Activated T-cell treated with anti-CD3 and anti-CD28 coated beads, Interleukin-2, amount 50 U/mL, for 1 hour (primary cell): ENCODE measurements around the gene ARHGAP45.
A peak's percentile ranks its signal among the peaks of the same experiment; 100 is the strongest.

Source experiments
- DNase-seq: peaks from one replicate; pipeline ENCODE4 v3.0.0-alpha.2; 2020

Gene ARHGAP45

DNA sequence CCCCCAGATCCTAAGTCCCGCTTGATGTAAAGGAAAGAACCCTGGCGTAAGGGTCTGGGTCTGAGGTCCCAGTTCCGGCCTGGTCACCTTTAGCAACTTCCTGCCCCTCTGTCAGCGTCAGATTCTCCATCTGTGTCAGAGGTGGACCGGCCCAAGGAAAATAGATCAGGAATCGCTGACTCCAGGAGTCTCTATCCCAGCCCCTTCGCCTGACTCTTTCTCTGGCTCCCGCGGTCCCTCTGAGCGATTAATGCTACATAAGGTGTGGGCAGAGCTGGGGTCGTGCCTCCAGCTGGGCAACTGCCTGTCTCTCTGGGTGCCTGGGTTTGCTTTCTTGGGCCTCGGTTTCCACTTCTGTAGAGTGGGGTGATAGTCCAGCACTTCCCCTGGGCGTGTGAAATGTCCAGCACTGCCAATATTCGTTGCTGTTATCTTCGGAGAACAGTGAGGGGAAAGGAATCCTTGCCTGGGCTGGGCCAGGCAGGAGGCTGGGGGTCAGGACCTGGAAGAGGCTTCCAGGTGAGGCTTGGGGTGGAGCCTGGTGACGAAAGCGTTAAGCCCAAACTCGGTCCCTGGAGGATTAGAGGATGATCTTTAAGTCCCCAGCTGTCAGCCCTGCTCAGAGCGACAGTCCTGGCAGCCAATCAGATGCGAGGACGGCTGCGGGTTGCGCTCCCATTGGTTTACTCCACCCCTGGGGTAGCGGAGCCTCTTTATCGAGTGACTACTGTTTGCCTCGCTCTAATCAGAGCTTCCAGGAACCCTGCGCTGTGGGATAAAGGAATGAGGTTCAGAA is 26.3 kb upstream of the ARHGAP45 start:
- peak; percentile 87 for DNase-seq

- no peak for DNase-seq
Observed at GRCh38 chr19:1041272-1041834, 25.6 kb upstream of the ARHGAP45 start.

DNA sequence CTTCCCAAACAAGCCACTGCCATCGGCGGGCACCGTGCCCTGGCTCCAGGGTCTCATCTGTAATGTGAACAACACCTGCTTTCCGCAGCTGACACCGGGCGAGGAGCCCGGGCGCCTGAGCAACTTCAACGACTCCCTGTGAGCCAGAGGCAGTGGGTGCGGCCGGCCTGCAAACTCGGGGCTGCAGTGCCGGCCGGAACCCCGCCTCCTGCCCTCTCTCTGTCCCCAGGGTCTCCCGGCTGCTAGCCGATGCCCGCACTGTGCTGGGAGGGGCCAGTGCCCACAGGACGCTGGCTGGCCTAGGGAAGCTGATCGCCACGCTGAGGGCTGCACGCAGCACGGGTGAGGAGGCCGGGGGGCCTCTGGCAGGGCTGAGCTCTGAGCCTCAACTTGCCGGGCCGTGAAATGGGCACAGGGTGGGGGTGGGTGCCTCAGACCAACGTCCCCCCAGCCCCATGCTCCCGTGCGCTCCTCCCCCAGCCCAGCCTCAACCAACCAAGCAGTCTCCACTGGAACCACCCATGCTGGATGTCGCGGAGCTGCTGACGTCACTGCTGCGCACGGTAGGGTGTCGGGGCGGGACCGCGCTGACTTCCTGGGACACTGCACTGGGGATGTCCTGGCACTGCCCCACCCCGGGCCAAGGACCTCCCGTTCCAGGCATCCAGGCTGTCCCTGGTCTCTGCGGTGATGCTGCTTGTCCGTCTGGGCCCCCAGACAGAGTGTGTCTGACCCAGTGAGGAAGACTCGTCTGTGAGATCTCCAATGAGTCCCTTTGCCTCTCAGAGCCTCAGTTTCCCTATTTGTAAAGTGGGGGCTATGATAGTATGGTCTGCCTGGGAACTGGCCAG is 24.9 kb upstream of the ARHGAP45 start:
- no peak for DNase-seq

DNA sequence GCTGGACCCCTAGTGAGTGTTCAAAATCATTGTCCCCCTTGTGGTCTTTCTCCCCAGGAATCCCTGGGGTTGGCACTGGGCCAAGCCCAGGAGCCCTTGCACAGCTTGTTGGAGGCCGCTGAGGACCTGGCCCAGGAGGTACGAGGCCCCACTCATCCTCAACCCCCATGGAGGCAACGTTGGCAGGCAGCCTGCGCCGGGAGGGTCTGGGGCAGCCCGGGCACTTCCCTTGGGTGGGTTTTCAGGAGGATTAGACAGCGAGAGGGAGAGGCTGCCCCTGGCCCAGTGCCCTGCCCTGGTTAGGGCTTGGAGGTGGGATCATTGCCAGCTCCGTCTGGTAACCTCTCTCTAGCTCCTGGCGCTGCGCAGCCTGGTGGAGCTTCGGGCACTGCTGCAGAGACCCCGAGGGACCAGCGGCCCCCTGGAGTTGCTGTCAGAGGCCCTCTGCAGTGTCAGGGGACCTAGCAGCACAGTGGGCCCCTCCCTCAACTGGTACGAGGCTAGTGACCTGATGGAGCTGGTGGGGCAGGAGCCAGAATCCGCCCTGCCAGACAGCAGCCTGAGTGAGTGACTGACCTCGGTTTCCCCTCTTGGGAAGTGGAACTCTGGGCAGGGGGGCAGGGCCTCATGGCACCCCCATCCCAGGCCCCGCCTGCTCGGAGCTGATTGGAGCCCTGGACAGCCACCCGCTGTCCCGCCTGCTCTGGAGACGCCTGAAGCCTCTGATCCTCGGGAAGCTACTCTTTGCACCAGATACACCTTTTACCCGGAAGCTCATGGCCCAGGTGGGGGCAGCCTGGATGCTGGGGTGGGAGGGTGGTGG is 24.1 kb upstream of the ARHGAP45 start:
- DNase-seq: no peak

DNA sequence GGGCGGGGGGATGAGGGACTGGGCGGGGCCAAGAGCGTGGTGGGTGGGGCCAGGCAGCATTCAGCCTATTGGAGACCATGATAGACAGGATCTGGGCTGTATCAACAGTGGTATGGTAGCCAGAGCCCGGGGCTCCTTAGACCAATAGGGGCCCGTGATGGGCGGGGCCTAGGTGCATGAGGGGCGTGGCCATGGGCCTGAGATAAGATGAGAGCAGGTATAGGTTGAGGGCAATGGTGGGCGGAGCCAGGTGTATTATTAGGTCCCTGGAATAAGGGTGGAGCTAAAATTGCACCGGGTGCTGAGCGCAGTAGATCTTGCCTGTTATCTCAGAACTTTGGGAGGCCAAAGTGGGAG is 21.7 kb upstream of the ARHGAP45 start:
- DNase-seq: peak; percentile 76

- no peak for DNase-seq
Observed at GRCh38 chr19:1046117-1046626, 20.8 kb upstream of the ARHGAP45 start.

GRCh38 chr19:1046836-1047695 is 19.9 kb upstream of the ARHGAP45 start:
- DNase-seq: no peak

DNA sequence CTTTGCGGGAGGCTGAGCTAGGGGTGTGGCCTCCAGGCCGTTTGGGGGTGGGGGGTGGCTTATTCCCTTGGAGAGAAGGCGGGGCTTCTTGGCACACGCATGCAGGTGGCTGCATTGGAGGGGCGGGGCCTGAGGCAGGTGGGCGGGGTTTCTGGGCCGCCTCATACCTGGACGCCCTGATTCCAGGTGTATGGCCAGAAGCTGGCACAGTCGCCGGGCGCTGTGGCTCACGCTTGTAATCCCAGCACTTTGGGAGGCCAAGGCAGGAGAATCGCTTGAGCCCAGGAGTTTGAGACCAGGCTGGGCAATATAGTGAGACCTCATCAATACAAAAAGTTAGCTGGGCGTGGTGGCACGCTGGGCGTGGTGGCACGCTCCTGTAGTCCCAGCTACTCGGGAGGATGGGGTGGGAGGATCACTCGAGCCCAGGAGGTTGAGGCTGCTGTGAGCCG is 19.2 kb upstream of the ARHGAP45 start:
- no peak for DNase-seq

DNA sequence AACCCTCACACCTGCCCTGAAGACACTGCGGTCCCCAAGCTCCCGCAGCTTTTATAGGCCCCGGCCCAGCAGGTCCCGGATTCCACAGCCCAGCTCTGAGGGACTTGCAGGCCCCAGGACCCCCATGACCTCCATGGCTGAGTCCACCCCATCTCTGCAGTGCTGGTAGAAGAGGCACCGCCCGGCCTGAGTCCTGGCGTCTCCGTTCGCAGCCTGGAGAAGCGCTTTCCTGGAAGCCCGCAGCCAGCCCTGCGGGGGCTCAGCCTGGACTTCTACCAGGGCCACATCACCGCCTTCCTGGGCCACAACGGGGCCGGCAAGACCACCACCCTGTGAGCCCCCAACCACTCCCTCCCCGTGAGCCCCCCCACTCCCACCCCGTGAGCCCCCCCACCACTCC is 17.9 kb upstream of the ARHGAP45 start:
- DNase-seq: no peak

- no peak for DNase-seq
Observed at GRCh38 chr19:1049800-1050199, 17.2 kb upstream of the ARHGAP45 start.

DNA sequence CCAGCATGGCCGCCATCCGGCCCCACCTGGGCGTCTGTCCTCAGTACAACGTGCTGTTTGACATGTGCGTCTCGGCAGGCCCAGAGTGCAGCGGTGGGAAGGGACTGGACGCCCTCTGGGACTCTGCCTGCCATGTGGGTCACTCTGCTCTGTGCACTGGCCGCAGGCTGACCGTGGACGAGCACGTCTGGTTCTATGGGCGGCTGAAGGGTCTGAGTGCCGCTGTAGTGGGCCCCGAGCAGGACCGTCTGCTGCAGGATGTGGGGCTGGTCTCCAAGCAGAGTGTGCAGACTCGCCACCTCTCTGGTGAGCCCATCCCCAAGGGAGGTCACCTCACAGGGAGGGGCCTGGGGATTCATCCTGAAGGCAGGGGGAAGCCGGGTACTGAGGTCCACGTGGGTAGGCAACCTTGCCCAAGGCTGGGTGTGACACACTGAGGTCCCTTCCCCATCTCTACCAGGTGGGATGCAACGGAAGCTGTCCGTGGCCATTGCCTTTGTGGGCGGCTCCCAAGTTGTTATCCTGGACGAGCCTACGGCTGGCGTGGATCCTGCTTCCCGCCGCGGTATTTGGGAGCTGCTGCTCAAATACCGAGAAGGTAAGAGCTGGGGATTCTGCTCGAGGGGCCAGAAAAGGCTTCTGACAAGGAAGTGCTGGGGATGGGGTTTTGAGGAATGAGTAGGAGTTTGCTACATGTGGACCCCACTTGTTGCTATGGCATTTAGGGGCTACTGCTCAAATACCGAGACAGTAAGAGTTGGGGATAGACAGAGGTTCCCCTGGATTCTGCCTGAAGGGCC is 15.8 kb upstream of the ARHGAP45 start:
- no peak for DNase-seq

DNA sequence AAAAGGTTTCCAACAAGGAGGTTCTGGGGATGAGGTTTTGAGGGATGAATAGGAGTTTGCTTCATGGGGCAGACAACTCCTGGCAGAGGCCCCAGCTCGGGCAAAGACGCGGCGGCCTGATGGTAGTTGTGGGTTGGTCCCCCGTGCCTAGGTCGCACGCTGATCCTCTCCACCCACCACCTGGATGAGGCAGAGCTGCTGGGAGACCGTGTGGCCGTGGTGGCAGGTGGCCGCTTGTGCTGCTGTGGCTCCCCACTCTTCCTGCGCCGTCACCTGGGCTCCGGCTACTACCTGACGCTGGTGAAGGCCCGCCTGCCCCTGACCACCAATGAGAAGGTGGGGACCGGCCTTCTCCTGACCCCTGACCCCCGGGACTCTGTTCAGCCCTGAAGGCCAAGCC is 15.2 kb upstream of the ARHGAP45 start:
- no peak for DNase-seq

DNA sequence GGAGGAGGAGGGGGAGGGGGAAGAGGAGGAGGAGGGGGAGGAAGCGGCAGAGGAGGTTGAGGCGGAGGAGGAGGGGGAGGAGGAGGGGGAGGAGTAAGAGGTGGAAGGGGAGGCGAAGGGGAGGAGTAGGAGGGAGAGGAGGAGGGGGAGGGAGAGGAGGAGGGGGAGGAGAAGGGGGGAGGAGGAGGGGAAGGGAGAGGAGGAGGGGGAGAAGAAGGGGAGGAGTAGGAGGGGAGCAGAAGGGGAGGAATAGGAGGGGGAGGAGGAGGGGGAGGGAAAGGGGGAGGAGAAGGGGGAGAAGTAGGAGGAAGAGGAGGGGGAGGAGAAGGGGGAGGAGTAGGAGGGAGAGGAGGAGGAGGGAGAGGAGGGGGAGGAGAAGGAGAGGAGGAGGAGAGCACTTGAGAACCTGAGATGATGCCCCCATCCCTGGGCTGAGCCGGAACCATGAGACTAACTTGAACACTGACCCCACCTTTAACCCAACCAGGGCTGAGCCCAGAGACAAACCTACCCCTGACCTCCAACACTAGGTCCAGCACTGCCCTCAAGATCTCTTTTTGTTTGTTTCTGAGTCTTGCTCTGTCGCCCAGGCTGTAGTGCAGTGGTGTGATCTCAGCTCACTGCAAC is 14.5 kb upstream of the ARHGAP45 start:
- no peak for DNase-seq

DNA sequence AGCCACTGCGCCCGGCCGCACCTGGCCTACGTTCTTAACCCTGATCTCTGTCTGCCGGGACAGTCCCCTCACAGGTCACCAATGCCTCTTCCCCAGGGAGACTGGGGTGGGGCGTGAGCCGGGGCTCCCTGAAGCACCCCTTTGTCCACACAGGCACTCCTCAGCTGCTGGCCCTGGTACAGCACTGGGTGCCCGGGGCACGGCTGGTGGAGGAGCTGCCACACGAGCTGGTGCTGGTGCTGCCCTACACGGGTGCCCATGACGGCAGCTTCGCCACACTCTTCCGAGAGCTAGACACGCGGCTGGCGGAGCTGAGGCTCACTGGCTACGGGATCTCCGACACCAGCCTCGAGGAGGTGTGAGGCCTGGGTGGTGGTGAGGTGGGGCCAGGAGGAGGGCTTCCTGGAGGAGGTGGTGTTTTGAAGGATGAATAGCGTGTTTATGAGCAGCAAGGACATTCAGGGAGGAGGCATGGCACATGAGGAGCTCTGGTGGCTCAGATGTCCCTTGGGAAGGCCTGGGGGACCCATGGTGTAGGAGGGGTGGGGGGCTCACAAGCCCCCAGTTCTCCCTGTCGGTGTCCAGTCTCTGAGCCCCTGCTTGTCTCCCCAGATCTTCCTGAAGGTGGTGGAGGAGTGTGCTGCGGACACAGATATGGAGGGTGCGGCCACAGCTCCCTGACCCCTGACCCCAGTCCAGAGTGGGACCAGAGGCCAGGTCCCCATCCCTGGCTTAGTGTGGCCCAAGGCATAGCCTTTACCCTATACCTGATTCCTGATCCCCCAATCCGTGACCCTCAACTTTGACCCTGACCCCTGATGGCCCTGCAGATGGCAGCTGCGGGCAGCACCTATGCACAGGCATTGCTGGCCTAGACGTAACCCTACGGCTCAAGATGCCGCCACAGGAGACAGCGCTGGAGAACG is 13.5 kb upstream of the ARHGAP45 start:
- no peak for DNase-seq

GRCh38 chr19:1054102-1055027 is 12.6 kb upstream of the ARHGAP45 start:
- DNase-seq: no peak

DNA sequence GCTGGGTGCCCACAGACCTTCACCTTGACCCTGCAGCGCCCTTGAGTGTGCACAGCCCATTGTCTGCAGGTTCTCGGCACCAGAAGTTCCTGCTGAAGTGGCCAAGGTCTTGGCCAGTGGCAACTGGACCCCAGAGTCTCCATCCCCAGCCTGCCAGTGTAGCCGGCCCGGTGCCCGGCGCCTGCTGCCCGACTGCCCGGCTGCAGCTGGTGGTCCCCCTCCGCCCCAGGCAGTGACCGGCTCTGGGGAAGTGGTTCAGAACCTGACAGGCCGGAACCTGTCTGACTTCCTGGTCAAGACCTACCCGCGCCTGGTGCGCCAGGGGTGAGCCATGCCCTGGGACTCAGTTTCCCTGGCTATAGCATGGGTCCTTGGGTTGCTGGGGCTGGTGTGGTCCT is 11.9 kb upstream of the ARHGAP45 start:
- no peak for DNase-seq

GRCh38 chr19:1055886-1056620 is 10.9 kb upstream of the ARHGAP45 start:
- no peak for DNase-seq
